Measurements from ENCODE around the gene C1S.

The C1S gene

GRCh38 chr12:7061596-7061995, 1.1 kb downstream of the C1S start:
- peaks cover 40% of the 10 kb centered on the region for H3K27me3 ChIP-seq (ENCODE audit: low read depth, low read length)
- no peak overlapping the region for H3K4me3 ChIP-seq (ENCODE audit: low read length)
- no peaks in the 10 kb centered on the region for H3K4me1 ChIP-seq (ENCODE audit: low read length)
- H4K20me1 ChIP-seq (ENCODE audit: insufficient read depth, low read length) = no peaks in the 10 kb centered on the region
- no peaks in the 10 kb centered on the region for H3K36me3 ChIP-seq (replicated peaks; ENCODE audit: low read depth, low read length)
- H2AFZ ChIP-seq (ENCODE audit: low read depth, low read length) = no peak overlapping the region
- H3K9me3 ChIP-seq (ENCODE audit: insufficient read depth, low read length) = no peaks in the 10 kb centered on the region
- no peak for TF ChIP-seq CTCF (IDR thresholded peaks at IDR 0.05; ENCODE audit: low read depth, low read length)
- no peak for TF ChIP-seq EZH2phosphoT487 (IDR thresholded peaks at IDR 0.05; ENCODE audit: low read depth)
- H3K79me2 ChIP-seq (ENCODE audit: low read length) = no peaks in the 10 kb centered on the region
- no peak overlapping the region for H3K9ac ChIP-seq (ENCODE audit: low read length)
- H3K27ac ChIP-seq (ENCODE audit: low read length) = no peak overlapping the region
- H3K4me2 ChIP-seq (ENCODE audit: low read length) = no peak overlapping the region

- Histone ChIP-seq H3K27ac (ENCODE audit: low read length) (no peak overlapping the region), H3K9me3 (ENCODE audit: insufficient read depth, low read length) (no peaks in the 10 kb centered on the region), H3K9ac (ENCODE audit: low read length) (no peak overlapping the region), H3K79me2 (ENCODE audit: low read length) (no peaks in the 10 kb centered on the region), H4K20me1 (ENCODE audit: insufficient read depth, low read length) (no peaks in the 10 kb centered on the region), H3K27me3 (ENCODE audit: low read depth, low read length) (peaks cover 40% of the 10 kb centered on the region), H2AFZ (ENCODE audit: low read depth, low read length) (no peak overlapping the region), H3K4me1 (ENCODE audit: low read length) (no peaks in the 10 kb centered on the region), H3K36me3 (replicated peaks; ENCODE audit: low read depth, low read length) (no peaks in the 10 kb centered on the region), H3K4me3 (ENCODE audit: low read length) (no peak overlapping the region), H3K4me2 (ENCODE audit: low read length) (no peak overlapping the region)
- TF ChIP-seq EZH2phosphoT487 (IDR thresholded peaks at IDR 0.05; ENCODE audit: low read depth) (no peak), CTCF (IDR thresholded peaks at IDR 0.05; ENCODE audit: low read depth, low read length) (no peak)
These were observed 4.0 kb downstream of the C1S start for GRCh38 chr12:7064516-7064915.

- TF ChIP-seq CTCF (IDR thresholded peaks at IDR 0.05; ENCODE audit: low read depth, low read length) (no peak), EZH2phosphoT487 (IDR thresholded peaks at IDR 0.05; ENCODE audit: low read depth) (no peak)
- H3K9ac ChIP-seq (ENCODE audit: low read length) = no peak overlapping the region
- H3K79me2 ChIP-seq (ENCODE audit: low read length) = no peaks in the 10 kb centered on the region
- no peaks in the 10 kb centered on the region for H3K9me3 ChIP-seq (ENCODE audit: insufficient read depth, low read length)
- H3K36me3 ChIP-seq (replicated peaks; ENCODE audit: low read depth, low read length) = no peaks in the 10 kb centered on the region
- no peak overlapping the region for H3K4me3 ChIP-seq (ENCODE audit: low read length)
- no peaks in the 10 kb centered on the region for H4K20me1 ChIP-seq (ENCODE audit: insufficient read depth, low read length)
- no peak overlapping the region for H3K27ac ChIP-seq (ENCODE audit: low read length)
- H3K4me2 ChIP-seq (ENCODE audit: low read length) = no peak overlapping the region
- H2AFZ ChIP-seq (ENCODE audit: low read depth, low read length) = no peak overlapping the region
- H3K27me3 ChIP-seq (ENCODE audit: low read depth, low read length) = peaks cover 33% of the 10 kb centered on the region
- H3K4me1 ChIP-seq (ENCODE audit: low read length) = no peaks in the 10 kb centered on the region
These were observed 4.6 kb downstream of the C1S start for GRCh38 chr12:7065073-7065623.

- Histone ChIP-seq H3K36me3 (replicated peaks; ENCODE audit: low read depth, low read length) (no peaks in the 10 kb centered on the region), H2AFZ (ENCODE audit: low read depth, low read length) (no peak overlapping the region), H3K79me2 (ENCODE audit: low read length) (no peaks in the 10 kb centered on the region), H3K9ac (ENCODE audit: low read length) (no peak overlapping the region), H3K4me3 (ENCODE audit: low read length) (no peak overlapping the region), H3K4me2 (ENCODE audit: low read length) (no peak overlapping the region), H3K9me3 (ENCODE audit: insufficient read depth, low read length) (no peaks in the 10 kb centered on the region), H3K27ac (ENCODE audit: low read length) (no peak overlapping the region), H3K27me3 (ENCODE audit: low read depth, low read length) (peaks cover 25% of the 10 kb centered on the region), H4K20me1 (ENCODE audit: insufficient read depth, low read length) (no peaks in the 10 kb centered on the region), H3K4me1 (ENCODE audit: low read length) (no peaks in the 10 kb centered on the region)
- TF ChIP-seq CTCF (IDR thresholded peaks at IDR 0.05; ENCODE audit: low read depth, low read length) (no peak), EZH2phosphoT487 (IDR thresholded peaks at IDR 0.05; ENCODE audit: low read depth) (no peak)
These were observed 6.1 kb downstream of the C1S start for GRCh38 chr12:7066596-7066995.
